ENCODE data around the gene USP13.
"Not testable (repeated sequence)": the region's sequence is repeated elsewhere in the genome, so short reads cannot be mapped to it uniquely, and the experiment has no call there.

USP13 gene

DNA sequence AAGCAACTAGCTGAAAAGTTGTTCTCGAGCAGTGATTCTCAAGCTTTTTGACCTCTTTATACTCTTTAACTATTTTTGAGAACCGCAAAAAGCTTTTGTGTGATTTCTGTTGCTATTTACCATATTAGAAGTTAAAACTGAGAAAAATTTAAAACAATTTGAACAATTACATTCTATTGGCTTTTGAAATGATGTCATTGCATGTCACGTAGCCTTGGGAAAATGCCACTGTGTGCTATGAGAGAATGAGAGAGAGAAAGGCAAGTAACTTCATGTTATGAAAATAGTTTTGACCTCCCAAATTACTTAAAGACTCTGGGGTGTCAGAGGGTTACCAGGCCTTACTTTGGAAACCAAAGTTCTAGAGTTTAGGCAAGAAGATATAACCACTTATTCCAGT, 8.0 kb downstream of the USP13 start:
- no peak for DNase-seq

GRCh38 chr3:179661777-179662176, 8.9 kb downstream of the USP13 start:
- no peak for DNase-seq

GRCh38 chr3:179663093-179663492, 10.3 kb downstream of the USP13 start:
- DNase-seq: no peak

- no peak for DNase-seq
Measured at GRCh38 chr3:179666030-179666429, 13.2 kb downstream of the USP13 start.

DNA sequence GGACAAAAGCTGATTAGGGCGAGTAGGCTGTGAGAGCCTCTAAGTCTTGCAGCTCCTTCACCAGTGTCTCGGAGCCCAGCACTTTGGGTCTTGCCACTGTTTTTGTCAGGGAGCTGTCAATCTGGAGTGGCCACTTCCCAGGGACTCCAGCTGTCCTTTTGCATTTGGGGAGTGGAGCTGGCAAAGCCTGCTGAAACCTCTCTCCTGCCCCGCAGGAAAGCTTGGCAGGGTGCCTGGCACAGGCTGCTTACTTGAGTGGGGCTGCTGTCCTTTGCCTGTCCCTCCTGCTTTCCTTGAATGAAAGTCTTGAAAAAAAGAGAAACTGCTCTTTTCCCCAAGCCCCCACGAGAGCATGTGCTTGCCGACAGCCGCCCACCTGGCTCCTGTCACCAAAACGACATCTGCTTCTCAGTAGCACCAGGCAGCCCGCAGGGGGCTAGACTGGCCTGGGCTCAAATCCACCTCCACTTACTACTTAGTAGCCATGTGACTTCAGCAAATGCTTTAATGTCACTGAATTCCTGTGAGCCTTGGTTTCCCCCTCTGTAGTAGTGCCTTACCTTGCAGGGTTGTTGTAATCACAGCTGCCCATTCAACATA, 13.7 kb downstream of the USP13 start:
- no peak for DNase-seq

DNA sequence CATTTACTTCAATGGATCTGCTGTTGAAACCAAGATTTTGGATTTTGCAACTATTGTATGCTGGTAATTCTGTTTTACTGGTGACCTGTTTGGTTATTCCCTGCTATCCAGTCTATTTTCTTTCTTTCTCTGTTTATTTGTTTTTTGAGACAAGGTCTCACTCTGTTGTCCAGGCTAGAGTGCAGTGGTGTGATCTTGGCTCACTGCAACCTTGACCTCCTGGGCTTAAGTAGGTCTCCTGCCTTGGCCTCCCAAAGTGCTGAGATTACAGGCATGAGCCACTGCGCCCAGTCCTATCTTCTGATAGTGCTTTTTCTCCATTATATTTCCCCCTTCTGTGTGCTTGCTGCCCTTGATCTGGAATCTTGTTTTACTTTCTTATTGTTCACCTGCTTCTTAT, 15.6 kb downstream of the USP13 start:
- DNase-seq: no peak

GRCh38 chr3:179670311-179670710, 17.5 kb downstream of the USP13 start:
- DNase-seq: no peak

DNA sequence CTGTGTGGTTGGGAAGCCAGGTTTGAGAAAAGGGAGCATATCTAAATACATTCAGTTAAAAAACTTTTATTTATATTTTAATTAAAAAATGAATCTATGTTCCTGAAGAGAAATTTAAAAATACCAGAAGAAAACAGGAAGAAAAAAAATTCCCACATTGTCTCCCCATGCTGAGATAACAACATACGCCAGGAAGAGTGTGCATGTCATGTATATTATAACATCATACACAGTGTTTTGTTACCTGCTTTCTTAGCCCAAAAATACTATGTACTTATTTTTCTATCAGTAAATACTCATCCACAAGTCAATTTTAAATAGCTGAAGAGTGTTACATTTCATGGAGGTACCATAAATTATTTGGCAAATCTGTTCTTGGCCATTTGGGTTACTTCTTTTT, 18.5 kb downstream of the USP13 start:
- DNase-seq: no peak

DNA sequence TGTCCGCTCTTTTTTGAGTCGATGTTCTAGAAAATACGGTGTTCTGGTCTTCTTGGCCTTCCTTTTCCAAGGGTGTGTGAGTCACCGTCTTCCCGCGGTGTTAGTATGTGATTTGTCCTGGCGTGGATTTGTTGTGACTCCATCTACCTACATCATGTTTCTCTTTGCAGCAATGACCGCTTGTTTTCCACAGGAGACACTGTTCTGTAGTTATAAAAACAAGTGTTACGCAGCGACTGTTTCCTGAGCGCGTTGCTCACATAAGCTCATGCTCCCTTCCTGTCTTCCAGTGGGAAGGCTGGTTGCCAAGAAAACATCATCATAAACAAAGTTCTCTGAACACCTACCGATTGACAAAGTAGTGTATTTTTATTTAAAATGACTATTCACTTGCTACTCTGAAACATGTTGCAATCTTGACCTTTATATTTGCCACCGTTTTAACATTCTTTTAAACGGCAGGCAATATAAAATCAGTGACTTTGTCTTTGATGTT, 19.0 kb downstream of the USP13 start:
- DNase-seq: no peak

DNA sequence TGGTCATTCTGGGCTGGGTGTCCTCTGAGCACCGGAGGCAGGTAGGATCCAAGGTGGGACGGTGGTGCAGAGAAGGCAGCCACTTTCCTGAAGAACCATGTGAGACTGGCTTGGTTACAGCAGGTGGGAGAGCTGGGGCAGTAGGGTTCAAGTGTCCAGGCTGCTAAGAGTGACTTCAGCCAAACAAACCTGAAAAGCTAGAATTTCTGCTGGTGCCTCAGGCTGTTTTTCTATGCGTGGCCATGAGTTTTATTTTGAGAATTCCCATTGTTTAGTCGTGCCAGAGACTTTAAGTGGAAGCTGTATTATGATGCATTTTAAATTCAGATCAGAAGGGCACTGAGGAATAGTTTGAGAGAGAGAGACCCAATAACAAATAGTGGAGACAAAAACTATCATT, 20.1 kb downstream of the USP13 start:
- DNase-seq: no peak

DNA sequence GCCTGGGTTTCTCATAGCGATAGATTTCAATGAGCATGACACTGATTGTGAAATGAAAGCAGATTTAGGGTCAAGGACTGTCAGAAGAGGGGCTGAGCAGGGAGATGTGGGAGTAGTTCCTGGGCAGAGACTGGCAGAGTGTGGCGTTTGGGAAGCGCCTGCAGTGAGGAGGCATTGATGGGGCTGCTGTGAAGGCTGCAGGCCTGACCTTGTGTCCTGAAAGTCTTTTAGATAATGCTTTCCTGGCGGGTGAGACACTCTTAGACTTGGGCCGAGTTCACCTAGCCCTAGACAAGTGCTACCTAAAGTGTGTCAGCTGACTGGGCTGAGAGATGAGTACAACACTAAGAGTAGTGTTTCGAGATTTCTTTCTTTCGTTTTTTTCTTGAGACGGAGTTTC, 20.7 kb downstream of the USP13 start:
- DNase-seq: no peak

DNA sequence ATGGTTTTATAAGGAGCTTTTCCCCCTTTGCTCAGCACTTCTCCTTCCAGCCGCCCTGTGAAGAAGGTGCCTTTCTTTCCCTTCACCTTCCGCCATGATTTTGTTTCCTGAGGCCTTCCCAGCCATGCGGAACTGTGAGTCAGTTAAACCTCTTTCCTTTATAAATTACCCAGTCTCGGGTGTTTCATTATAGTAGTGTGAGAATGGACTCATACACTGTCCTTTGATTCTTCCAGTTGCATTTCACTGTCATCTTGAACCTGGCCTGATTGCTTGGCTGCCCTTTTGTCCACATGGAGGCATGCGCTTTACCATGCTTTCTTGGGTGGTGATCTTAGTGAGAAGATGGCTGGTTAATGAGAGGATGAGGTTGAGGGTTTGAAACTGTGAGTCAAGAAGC, 23.2 kb downstream of the USP13 start:
- DNase-seq: no peak

DNA sequence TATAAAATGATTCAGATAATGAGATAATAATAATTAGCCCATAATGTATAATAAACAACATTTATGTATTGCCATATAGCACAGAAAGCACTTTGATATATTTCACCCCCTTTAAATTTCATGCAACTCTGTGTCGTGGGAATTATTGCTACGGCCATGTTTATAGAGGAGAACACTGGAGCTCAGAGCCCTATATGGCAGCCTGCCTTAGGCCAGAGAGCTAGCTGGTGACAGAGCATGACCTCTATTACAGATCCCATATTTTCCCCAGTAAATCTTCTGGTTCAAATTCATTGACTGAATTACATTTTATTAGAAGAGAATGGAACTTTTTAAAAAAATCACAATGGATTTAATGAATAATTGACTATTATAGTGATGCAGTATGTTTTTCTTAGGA, 25.0 kb downstream of the USP13 start:
- no peak for DNase-seq

DNA sequence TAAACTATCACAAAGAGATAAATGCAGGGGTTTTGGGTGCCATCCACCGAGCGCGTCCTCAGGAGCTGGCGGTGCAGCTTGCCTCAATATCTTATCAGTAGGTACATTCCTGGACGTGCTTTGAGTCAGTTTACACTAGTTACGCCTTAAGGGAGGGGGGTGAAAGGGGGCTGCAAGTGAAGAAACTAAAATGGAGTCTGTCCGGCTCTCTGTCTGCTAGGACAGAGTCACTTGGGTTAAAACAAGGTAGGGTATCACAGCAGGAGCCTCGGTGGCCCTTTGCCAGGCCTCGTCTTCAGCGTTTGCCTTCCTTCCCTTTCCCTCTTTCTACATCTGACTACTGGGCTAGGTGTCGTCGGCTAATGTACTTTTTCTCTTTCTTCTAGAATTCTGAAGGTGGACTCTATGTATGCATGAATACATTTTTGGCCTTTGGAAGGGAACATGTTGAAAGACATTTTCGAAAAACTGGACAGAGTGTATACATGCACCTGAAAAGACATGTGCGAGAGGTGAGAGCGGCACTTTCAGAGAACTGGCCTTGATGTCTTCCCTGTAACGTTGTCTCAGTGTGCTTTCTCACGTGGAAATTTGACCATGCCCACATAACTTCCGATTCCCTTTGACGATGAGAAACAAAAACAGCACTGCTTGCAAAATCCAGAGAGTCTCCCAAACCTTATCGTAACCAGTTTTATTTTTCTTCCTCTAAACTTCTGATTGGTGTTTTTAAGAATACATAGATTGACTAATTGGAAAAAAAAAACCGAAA, 28.8 kb downstream of the USP13 start:
- no peak for DNase-seq

DNA sequence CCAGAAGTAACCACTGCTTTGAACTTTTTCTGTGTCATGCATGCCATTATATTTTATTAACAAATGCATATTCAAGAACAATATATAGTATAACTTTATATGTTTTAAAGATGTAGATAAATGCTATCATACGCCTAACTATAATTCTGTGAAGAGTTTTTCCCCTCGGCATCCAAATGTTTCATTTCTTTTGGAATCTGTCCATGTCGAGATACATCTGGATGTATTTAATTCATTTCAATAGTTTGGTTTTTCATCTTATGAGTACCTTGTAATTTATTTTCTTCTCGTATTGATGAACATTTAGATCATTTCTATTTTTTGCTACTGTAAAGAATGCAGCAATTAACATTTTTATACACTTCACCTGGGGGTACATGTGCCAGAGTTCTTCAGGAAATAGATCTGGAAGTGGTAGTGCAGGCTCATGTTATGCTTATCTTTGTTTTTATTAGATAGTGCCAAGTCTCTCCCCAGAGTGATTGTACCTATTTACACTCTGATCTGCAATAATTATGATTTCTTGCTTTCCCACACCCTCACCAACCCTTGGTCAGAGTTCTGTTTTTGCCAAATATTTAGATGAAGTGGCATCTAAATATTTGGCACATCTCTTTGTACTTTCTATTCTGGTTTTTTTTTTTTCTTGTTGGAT, 29.7 kb downstream of the USP13 start:
- no peak for DNase-seq

DNA sequence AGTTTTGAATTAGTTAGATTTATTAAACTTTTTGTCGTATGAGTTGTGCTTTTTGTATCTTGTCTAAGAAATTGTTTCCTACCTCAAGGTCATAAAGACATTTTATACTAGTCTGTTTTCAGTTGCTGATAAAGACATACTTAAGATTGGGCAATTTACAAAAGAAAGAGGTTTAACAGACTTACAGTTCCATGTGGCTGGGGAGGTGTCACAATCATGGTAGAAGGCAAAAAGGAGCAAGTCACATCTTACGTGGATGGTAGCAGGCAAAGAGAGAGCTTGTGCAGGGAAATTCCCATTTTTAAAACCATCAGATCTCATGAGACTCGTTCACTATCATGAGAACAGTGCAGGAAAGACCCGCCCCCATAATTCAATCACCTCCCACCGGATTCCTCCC, 30.4 kb downstream of the USP13 start:
- not testable (repeated sequence) for DNase-seq

- DNase-seq: no peak
Measured at GRCh38 chr3:179687967-179688535, 35.2 kb downstream of the USP13 start.

- no peak for DNase-seq
Measured at GRCh38 chr3:179688850-179689249, 36.0 kb downstream of the USP13 start.

DNA sequence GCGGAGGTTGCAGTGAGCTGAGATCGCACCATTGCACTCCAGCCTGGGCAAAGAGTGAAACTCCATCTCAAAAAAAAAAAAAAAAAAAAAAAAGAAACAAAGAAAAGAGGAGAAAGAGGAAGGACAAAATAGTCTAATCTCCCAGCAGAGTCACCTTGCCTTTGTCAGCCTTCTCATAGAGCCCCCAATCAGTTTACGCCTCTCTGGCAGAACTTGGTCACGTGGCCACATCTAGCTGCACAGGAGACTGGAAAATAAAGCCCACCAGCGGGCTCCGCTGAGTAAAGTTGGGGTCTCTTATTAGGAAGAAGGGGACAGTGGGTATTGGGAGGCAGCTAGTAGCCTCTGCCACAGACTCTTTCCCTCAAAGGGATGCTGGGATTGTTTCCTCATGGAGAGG, 41.9 kb downstream of the USP13 start:
- DNase-seq: no peak

GRCh38 chr3:179695672-179696313, 43.0 kb downstream of the USP13 start:
- DNase-seq: no peak

GRCh38 chr3:179697736-179698332, 45.0 kb downstream of the USP13 start:
- no peak for DNase-seq

DNA sequence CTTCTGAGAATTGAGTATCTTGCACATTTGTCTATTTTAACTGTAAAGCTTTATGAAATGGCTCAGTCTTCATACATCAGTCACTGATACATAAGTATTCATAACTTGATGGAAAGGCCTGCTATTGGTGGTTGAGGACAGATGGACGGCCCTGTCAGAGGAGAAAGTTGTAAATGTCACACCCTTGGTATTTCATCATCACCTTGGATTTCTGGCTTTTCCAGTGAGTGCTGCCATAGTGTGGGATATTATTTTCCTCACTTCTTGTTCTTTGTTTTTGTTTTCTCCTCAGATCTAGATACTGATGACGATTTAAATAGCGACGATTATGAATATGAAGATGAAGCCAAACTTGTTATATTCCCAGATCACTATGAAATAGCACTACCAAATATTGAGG, 47.9 kb downstream of the USP13 start:
- DNase-seq: no peak

Data from NCI-H526 treated with DMSO at 0.1 percent for 48 hours (cell line).